GM19240 (cell line): ENCODE results near the gene INTS11.

Experiments used
- DNase-seq: peaks from one replicate; pipeline ENCODE4 v3.0.0; 2011; ENCODE audit warnings: low spot score; ENCODE audit not compliant: insufficient read length

The INTS11 gene

GRCh38 chr1:1343811-1344421, 19.5 kb upstream of the INTS11 start:
- no peak for DNase-seq

DNA sequence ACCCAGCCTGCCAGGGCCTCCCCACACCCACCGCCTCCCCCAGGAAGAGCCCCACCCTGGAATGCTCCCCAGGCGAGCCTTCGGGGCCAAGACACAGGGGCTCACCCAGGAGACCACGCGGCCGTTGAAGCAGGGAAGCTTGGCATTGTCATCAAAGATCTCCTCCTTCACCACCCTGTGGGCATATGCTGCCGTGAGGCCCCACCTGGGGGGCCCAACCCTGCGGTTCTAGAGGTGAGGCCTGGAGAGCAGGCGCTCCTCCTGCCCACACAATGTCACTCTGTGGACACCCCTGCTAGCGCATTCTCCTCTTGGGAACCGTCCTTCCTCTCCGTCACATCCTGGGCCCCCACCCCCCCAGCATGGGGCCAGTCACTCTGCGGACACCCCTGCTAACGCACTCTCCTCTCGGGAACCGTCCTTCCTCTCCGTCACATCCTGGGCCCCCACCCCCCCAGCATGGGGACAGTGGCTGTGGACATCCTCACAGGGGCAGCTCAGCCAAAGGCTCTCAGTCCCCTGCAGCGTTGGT, 18.2 kb upstream of the INTS11 start:
- DNase-seq = no peak

- no peak for DNase-seq
Observed at GRCh38 chr1:1342061-1342562, 17.7 kb upstream of the INTS11 start.

DNA sequence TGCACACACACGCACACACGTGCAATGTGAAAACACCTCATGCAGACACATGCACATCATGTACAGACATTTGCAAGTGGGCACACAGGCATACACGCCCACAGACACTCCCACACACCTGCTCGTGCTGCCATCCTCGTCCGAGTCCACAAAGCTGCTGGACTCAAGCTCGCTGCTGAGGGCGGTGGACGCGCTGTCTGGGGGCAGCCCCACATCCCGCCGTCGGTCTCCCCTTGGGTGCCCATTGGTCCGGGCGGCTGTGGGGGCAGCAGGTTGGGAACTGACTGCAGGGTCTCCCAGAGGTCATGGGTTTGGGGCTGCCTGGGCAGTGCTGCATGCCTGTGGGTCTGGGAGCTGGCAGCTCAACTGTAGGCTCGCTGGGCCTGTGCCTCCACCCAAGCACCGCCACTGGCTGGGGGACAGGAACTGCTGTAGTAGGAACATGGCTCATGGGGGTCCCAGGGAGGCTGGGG, 17.1 kb upstream of the INTS11 start:
- no peak for DNase-seq

- no peak for DNase-seq
Observed at GRCh38 chr1:1340791-1341548, 16.5 kb upstream of the INTS11 start.

DNA sequence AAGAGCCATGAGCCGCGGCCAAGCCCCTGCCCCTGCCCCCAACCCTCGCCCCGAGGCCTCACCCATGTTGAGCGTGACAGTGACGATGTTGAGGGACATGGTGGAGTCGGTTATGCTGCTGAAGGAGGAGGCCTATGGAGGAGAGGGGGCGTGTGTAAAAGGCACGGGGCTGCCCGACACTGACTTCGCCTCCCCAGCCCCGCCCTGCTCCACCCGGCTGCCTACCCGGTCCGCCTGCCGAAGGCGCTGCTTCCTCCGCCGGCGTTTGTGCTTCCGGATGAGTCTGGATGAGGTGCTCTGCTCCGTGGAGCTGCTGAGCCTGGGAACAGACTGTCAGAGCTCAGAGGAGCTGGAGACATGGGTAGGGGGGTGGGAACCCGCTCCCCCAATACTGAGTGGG, 15.7 kb upstream of the INTS11 start:
- DNase-seq = no peak

DNA sequence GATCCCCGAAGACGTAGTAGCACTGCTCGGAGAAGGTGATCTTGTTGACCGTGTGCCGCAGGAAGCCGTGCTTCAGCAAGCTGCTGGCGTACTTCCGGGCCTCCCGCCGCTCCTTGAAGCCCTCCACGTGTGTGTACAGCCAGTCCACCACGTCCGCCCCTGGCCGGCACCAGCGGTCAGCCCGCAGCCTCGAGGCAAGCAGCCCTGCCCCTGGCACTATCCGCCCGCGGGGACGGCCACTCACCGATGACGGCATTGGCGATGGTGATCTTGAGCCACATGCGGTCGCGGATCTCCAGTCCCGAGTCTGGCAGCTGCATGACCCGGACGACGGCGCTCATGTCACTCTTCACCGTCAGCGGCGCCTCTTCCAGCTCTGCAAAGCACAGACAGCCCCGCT, 13.8 kb upstream of the INTS11 start:
- no peak for DNase-seq

- DNase-seq = no peak
Observed at GRCh38 chr1:1337793-1338147, 13.3 kb upstream of the INTS11 start.

- DNase-seq = no peak
Observed at GRCh38 chr1:1336931-1337792, 12.7 kb upstream of the INTS11 start.

GRCh38 chr1:1336446-1336845, 12.0 kb upstream of the INTS11 start:
- DNase-seq = no peak

- DNase-seq = no peak
Observed at GRCh38 chr1:1335792-1336248, 11.4 kb upstream of the INTS11 start.

- no peak for DNase-seq
Observed at GRCh38 chr1:1335283-1335682, 10.8 kb upstream of the INTS11 start.

GRCh38 chr1:1334835-1335234, 10.4 kb upstream of the INTS11 start:
- DNase-seq = no peak

- no peak for DNase-seq
Observed at GRCh38 chr1:1333551-1334241, 9.2 kb upstream of the INTS11 start.

- DNase-seq = no peak
Observed at GRCh38 chr1:1332774-1333480, 8.5 kb upstream of the INTS11 start.

- DNase-seq = no peak
Observed at GRCh38 chr1:1332031-1332755, 7.7 kb upstream of the INTS11 start.

DNA sequence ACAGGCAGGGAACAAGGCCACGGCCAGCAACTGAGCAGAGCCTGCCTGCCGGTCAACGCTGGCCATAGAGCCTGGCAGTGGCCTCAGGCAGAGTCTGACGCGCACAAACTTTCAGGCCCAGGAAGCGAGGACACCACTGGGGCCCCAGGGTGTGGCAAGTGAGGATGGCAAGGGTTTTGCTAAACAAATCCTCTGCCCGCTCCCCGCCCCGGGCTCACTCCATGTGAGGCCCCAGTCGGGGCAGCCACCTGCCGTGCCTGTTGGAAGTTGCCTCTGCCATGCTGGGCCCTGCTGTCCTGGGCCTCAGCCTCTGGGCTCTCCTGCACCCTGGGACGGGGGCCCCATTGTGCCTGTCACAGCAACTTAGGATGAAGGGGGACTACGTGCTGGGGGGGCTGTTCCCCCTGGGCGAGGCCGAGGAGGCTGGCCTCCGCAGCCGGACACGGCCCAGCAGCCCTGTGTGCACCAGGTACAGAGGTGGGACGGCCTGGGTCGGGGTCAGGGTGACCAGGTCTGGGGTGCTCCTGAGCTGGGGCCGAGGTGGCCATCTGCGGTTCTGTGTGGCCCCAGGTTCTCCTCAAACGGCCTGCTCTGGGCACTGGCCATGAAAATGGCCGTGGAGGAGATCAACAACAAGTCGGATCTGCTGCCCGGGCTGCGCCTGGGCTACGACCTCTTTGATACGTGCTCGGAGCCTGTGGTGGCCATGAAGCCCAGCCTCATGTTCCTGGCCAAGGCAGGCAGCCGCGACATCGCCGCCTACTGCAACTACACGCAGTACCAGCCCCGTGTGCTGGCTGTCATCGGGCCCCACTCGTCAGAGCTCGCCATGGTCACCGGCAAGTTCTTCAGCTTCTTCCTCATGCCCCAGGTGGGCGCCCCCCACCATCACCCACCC, 6.9 kb upstream of the INTS11 start, which contains the start of gene TAS1R3:
Gene TAS1R3 (plus strand): TSS at position 213 of the 898 bp plus-strand sequence. CDS start 66 bp downstream, at position 279.
- no peak for DNase-seq

DNA sequence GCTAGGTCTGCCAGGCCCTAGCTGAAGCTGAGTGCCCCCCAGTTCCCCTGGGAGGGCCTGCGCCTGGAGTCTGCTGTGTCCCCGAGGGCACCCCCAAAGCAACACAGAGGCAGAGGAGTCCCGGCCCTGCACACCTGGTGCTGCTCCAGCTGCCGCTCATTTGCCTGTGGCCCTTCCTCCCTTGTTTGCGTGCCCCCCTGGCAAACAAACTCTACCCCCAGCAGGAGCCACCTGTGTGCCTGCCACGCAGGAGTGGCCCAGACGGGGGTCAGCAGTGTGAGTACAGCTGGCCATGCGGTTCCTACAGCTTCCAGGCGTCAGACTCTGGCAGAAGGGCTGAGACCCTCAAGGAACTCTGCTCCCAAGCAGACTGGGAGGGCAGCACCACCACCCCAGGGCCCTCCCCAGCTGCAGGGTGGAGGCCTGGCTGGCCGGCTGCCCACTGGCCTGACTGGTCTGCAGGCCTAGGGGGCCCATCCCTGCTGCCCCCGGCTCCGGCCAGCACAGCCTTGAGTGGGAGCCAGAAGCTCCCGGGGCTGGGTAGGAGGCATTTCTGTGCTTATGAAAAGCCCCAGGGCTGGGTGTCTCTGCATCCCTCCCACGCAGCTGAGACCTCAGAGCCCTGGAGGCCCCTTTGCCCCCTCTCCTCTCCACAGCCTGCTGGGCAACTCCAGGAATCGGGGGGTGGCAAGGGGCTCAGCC, 6.1 kb upstream of the INTS11 start:
- no peak for DNase-seq
